H1 (cell line): ENCODE results near the gene MPDZ. TPM values are rescaled to one million over a fixed set of nuclear protein-coding genes. Genes with fewer than 3 reads are reported as not detected.

Experiments
- BACH1 ChIP-seq: IDR thresholded peaks from 2 replicates; pipeline ENCODE4 v1.6.1; 2012; ENCODE audit warnings: low read length, improper control_type of control experiment
- CBX5 ChIP-seq: fragments of 300-800, 300-1000 bp; sonication (generic); IDR thresholded peaks from 2 replicates; pipeline ENCODE4 v1.7.1; 2016; ENCODE audit warnings: antibody characterized with exemption, low read length, low read depth
- KDM5A ChIP-seq: fragments of 200-600 bp; IDR thresholded peaks from 2 replicates; pipeline ENCODE4 v1.7.1; 2012; ENCODE audit warnings: mild to moderate bottlenecking, low read length, inconsistent platforms, mixed read lengths
- polyA plus RNA-seq, 7 experiments: library from polyadenylated mRNA; depleted of rRNA in 3 of 7; stranded (reverse) in 5 of 7; unstranded in 2 of 7; fragments of >200 nt in 5 of 7; fragments of 200-250 nt in 2 of 7; gene quantifications; 1 replicate in 5 of 7; 2 replicates in 1 of 7; 4 replicates in 1 of 7; pipeline versions ENCODE4 v1.2.1 to v1.2.3, GENCODE V29; 2011 to 2013; ENCODE audit warnings: missing spikeins in 2 of 7, mixed read lengths in 2 of 7
- total RNA-seq: library from RNA; stranded (reverse); fragmentation: NEBNext Ultra II Directional; extraction: Animal tissue kit (Norgen Biotek cat#: 25700); gene quantifications from 2 replicates; pipeline ENCODE4 v1.2.1, GENCODE V29; 2021
- TF ChIP-seq, protein P1 (sequence below): IDR thresholded peaks from 2 replicates; pipeline ENCODE4 v1.6.1; 2011; ENCODE audit warnings: low read length, improper control_type of control experiment
- TF ChIP-seq, protein P2 (sequence below): IDR thresholded peaks from 2 replicates; pipeline ENCODE4 v1.6.1; 2012; ENCODE audit warnings: inconsistent platforms

The MPDZ gene
- total and polyA plus RNA-seq, 2 of the 8 experiments (the other 6 are each of a cell fraction or from before 2014, with no cell fraction given): 14.6 to 39.4 TPM

DNA sequence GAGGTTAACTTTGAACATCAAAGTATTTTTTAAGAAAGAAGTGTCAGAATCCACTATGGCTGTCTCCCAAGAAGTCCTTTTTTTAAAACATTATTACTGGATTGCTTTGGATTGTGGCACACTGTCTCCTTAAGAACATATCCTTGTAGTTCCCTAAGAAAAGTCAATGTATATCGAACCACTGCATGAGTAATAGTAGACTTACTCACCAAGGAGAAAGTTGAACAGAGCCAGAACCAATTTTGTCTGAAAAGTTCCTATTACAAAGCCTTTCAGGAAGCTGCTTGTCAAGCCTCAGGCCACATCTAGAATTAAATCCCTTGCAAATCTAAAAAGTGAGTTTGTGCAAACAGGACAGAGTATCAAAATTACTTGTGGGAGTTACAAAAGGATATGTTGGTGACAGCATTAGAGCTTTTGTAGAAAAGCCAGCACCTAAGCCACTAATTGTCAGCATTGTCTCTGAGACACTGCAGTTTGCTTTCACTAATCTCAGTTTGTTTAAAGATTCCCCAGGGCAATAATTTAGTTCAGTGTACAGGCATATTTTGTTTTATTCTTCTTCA lies 195.4 kb downstream of the MPDZ start (continued):
- TF ChIP-seq, protein P1, sequence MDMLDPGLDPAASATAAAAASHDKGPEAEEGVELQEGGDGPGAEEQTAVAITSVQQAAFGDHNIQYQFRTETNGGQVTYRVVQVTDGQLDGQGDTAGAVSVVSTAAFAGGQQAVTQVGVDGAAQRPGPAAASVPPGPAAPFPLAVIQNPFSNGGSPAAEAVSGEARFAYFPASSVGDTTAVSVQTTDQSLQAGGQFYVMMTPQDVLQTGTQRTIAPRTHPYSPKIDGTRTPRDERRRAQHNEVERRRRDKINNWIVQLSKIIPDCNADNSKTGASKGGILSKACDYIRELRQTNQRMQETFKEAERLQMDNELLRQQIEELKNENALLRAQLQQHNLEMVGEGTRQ: no peak
- TF ChIP-seq, protein P2, sequence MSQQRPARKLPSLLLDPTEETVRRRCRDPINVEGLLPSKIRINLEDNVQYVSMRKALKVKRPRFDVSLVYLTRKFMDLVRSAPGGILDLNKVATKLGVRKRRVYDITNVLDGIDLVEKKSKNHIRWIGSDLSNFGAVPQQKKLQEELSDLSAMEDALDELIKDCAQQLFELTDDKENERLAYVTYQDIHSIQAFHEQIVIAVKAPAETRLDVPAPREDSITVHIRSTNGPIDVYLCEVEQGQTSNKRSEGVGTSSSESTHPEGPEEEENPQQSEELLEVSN: no peak
- no peak for TF ChIP-seq CBX5
- TF ChIP-seq BACH1: no peak
- no peak for TF ChIP-seq KDM5A
